ENCODE data around the gene ITGB5.

DNA sequence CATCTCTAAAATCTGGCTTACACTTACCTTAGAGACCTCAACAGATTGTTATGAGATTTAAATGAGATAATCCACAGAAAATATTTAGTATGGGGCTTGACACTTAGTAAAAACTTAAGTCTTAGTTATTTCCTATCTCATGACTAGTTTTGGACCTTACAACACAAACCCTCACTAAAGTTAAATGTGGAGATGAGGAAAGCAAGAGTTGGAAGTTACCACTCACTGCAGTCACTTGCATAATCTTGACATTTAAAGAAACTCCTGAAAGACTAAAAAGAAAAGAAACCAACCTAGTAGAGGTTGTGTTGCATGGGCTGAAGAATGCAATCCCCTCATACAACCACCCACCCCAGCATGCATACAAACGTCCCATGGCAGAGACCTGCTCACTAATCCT, 40.1 kb downstream of the ITGB5 start:
- TF ChIP-seq, protein P1, sequence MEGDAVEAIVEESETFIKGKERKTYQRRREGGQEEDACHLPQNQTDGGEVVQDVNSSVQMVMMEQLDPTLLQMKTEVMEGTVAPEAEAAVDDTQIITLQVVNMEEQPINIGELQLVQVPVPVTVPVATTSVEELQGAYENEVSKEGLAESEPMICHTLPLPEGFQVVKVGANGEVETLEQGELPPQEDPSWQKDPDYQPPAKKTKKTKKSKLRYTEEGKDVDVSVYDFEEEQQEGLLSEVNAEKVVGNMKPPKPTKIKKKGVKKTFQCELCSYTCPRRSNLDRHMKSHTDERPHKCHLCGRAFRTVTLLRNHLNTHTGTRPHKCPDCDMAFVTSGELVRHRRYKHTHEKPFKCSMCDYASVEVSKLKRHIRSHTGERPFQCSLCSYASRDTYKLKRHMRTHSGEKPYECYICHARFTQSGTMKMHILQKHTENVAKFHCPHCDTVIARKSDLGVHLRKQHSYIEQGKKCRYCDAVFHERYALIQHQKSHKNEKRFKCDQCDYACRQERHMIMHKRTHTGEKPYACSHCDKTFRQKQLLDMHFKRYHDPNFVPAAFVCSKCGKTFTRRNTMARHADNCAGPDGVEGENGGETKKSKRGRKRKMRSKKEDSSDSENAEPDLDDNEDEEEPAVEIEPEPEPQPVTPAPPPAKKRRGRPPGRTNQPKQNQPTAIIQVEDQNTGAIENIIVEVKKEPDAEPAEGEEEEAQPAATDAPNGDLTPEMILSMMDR (IDR thresholded peaks at IDR 0.05; ENCODE audit: low read depth, low read length, missing input control) = no peak
- TF ChIP-seq, protein P2, sequence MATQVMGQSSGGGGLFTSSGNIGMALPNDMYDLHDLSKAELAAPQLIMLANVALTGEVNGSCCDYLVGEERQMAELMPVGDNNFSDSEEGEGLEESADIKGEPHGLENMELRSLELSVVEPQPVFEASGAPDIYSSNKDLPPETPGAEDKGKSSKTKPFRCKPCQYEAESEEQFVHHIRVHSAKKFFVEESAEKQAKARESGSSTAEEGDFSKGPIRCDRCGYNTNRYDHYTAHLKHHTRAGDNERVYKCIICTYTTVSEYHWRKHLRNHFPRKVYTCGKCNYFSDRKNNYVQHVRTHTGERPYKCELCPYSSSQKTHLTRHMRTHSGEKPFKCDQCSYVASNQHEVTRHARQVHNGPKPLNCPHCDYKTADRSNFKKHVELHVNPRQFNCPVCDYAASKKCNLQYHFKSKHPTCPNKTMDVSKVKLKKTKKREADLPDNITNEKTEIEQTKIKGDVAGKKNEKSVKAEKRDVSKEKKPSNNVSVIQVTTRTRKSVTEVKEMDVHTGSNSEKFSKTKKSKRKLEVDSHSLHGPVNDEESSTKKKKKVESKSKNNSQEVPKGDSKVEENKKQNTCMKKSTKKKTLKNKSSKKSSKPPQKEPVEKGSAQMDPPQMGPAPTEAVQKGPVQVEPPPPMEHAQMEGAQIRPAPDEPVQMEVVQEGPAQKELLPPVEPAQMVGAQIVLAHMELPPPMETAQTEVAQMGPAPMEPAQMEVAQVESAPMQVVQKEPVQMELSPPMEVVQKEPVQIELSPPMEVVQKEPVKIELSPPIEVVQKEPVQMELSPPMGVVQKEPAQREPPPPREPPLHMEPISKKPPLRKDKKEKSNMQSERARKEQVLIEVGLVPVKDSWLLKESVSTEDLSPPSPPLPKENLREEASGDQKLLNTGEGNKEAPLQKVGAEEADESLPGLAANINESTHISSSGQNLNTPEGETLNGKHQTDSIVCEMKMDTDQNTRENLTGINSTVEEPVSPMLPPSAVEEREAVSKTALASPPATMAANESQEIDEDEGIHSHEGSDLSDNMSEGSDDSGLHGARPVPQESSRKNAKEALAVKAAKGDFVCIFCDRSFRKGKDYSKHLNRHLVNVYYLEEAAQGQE (IDR thresholded peaks at IDR 0.05) = no peak
- no peak for TF ChIP-seq MAX (IDR thresholded peaks at IDR 0.05)
- no peak for TF ChIP-seq TAF1 (conservative IDR thresholded peaks at IDR 0.05)
- no peak for TF ChIP-seq RXRA (IDR thresholded peaks at IDR 0.05)
- TF ChIP-seq YY1 (IDR thresholded peaks at IDR 0.05) = no peak
- TF ChIP-seq HNF4A (conservative IDR thresholded peaks at IDR 0.05) = no peak
- TF ChIP-seq RAD21 (IDR thresholded peaks at IDR 0.05) = no peak
- TF ChIP-seq ZBTB33 (IDR thresholded peaks at IDR 0.05) = no peak
- no peak for TF ChIP-seq JUND (IDR thresholded peaks at IDR 0.05)
- TF ChIP-seq GABPA (IDR thresholded peaks at IDR 0.05 in 1 of 2, conservative IDR thresholded peaks at IDR 0.05 in 1 of 2) = no peak

Measured in liver (tissue), 3 donors.